UCSD-AML1 (cell line): ENCODE data around the gene SYCE3.
A peak's percentile ranks its signal among the peaks of the same experiment; 100 is the strongest.

Experiments used
- DNase-seq: peaks from one replicate; lab custom pipeline; 2025; ENCODE audit not compliant: unreplicated experiment; lab: John Stamatoyannopoulos, UW

Gene SYCE3

DNA sequence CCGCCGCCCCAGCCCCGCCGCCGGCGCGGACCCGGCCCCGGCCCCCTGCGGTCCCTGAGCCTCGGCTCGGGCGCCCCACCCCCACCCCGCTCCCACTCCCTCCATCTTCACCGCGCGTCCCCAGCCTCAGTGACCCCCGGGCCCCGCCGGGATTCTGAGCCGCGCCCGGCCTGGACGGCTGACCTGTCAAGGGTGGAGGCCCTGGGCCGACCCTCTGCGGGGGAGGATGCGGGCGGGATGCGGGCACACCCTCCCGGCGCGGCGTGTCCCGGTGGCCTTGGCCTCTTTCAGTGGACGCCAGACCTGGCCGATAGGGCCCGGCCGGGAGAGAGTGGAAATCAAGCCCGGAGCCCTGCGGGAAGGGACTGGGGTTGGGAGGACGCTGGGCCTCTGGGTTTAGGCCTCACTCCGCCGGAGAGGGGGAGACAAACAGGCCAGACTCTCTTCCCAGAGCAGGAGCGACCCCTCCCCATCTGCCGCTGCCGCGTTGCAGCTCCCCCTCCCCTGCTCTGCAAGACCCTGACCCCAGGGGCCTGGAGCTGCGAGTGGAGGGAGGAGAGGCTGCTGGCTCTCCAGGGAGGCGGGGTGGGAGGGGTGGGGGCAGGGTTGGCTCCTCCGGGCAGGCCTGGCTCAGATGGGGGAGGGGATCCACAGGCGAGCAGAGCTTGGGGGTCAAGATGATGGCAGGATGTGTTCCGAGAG lies 38.4 kb upstream of the SYCE3 start:
- DNase-seq, result no peak

DNA sequence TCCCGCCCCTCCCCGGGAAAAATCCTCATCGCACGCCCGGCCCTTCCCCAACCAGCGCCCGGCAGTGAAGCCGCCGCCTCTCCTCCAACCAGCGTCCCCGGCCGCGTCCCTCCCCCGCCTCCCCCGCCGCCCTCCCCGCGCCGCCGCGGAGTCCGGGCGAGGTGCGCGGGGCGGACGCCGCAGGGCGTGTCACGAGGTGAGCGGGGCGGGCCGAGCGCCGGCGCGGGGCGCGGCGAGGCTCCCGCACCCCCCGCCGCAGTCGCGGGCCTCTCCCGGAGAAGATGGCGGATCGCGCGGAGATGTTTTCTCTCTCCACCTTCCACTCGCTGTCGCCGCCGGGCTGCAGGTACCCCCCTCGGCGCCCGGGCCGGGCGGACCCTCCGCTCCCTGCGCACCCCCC lies 37.8 kb upstream of the SYCE3 start, which contains the start of gene MAPK8IP2:
MAPK8IP2 (plus strand) TSS at position 256 of the 400 bp plus-strand sequence; CDS start at position 282, 26 bp downstream.
- DNase-seq, result no peak

DNA sequence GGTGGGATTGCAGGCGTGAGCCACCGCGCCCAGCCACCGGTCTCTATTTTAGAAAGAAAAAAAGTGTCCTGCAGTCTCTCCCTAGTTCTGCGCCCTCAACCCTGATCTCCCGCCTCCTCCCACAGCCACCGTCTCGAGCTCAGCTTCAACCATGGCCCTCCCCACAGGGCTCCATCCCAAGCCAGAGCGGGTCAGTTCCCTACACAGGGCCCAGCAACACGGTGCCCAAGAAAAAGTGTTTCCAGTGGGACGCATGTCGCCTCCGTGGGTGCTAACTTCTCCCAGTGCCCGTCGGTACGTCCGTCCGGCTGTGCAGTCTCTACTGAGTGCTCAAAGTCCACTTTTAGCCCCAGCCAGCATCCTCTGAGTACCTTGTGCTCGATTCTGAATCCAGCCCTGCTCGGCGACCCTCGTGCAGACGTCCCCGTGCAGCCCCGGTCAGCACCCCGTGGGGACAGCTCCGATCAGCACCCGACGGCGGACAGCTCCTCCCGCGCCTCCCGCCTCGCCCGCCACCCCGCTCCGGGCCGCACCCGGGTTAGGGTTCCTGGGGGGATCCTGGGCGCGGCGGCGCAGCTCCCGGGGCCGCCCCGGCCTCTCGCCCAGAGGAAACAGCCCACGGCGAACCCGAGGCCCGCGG lies 37.2 kb upstream of the SYCE3 start:
- peak; percentile 48 for DNase-seq

DNA sequence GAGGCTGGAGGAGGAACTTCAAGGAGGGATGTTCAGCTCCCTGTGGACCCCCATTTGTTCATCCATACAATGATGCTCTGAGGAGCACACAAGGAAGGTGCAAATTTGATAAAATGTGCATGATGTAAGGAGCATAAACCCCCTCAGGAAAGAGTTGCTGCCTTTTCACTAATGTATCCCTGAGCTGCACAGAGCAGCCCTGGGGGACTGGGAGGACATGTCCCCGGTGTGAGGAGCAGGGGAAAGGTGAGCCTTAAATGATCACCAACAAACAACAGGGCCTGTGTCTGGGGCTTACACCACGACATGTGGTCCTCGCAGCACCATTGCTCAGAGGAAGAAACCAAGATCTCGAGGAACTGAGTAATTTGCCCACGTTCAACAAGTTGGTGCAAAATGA lies 34.4 kb upstream of the SYCE3 start:
- no peak for DNase-seq

DNA sequence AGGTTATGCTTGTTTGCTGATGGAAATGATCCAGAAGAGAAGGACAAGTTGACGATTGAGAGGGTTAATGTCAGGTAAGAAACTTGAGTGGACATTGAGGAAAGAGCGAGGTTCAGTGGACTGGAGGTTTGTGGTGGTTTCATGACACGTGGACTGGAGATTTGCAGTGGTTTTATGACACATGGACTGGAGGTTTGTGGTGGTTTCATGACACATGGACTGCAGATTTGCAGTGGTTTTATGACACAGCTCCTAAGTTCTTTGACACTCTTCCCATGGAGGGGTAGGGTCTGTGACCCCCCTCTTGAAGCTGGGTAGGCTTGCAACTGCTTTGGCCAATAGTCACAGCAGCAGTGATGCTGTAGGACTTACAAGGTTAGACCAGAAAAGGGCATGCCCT lies 32.5 kb upstream of the SYCE3 start:
- no peak for DNase-seq

DNA sequence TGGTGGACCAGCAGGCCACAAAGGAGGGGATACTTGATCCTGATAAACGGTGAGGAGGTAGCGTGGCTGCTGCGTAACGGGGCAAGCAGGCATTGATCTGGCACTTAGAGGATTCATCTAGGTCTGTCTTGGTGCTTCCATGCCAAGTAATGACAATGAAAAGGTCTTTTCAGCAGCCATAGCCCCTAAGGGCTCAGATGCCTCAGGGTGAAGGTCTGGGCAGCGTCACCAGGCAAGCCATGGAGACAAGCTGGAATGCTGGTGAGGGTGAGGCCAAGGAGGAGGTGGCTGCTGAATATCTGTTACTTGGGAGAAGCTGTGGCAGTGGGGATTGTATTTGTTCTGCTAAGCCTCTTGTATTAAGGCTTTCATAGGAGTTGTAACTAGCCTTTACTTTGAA lies 24.7 kb upstream of the SYCE3 start:
- DNase-seq, result no peak

DNA sequence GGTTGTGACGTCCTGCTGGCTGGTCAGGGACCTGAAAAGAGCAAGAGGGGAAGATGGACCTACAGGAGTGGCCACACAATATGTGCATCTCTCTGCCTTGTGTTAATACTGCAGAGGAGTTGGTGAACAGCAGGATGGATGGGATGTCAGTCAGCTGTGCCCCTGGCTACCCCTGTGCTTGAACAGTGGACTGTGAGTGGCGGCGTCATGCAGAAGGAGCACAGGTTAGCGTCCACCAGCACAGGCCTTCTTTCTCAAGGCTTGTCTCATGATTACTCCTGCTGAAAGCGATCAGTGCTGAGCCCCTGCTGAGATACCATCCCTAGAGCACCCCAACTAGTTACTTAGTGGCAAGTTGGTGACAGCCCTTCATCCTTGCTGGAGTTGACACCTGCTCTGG lies 23.7 kb upstream of the SYCE3 start:
- no peak for DNase-seq

DNA sequence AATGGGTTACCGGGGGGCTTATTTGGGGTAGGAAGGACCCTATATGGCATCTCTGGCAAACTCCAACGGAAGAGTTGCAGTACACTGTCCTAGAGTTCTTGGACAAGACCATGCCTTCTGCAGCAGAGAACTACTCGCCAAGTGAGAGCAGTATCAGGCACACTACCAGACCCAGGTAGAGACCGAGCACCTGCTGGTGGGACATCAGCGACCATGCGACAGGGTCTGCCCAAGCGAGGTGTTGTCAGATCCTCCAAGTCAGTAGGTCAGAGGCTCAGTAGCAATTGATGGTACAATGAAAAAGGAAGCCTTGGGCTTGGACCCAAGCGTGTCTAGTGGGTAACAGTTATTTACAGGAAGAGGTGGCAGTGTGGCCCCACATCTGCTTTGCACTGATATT lies 23.1 kb upstream of the SYCE3 start:
- DNase-seq, result no peak

DNA sequence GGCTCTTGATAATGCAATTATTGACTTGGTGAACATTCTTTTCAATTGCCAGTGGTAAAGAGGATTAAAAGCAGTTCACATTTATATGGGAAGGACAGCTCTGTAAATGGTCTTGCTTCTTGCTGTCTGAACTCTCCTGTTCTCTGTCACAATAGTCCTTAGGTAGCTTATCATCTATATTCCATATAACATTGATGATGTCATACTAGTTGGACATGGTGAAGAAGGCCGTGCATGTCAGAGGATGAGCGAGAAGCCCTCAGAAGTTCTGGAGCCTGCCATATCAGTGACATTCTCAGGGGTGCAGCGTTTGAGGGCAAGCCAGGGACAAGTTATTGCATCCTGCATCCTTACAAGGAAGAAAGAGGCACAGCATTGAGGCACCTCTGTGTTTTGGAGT lies 22.5 kb upstream of the SYCE3 start:
- no peak for DNase-seq

DNA sequence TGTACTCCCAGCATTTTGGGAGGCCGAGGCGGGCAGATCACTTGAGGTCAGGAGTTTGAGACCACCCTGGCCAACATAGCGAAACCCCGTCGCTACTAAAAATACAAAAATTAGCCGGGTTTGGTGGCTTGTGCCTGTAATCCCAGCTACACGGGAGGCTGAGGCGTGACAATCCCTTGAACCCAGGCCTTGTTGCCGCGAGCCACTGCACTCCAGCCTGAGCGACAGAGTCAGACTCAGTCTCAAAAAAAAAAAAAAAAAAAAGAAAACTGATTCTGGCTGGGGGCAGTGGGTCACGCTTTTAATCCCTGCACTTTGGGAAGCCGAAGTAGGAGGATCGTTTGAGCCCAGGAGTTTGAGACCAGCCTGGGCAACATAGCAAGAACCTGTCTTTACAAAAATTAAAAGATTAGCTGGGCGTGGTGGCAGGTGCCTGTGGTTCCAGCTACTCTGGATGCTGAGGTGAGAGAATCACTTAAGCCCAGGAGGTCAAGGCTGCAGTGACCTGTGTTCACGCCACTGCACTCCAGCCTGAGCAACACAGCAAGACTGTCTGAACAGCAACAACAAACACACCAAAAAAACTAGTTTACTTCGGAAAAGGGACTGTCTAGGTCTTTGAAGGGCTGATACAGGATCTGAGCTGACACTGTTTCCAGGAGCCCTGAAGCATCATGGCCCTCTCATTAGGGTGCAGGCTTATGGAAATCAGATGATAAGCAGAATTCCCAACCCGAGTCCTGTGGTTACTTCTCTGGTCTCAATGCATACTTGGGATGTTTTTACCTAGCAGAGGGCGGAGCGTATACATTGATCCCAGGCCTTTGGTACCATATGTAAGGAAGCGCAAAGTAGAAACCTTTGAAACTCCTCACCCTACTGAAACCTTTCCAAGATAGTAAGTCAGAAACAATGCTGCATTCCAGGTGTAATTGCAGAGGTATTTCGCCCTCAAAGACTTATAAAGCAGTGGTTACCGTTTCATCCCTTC lies 21.7 kb upstream of the SYCE3 start:
- DNase-seq, result no peak

DNA sequence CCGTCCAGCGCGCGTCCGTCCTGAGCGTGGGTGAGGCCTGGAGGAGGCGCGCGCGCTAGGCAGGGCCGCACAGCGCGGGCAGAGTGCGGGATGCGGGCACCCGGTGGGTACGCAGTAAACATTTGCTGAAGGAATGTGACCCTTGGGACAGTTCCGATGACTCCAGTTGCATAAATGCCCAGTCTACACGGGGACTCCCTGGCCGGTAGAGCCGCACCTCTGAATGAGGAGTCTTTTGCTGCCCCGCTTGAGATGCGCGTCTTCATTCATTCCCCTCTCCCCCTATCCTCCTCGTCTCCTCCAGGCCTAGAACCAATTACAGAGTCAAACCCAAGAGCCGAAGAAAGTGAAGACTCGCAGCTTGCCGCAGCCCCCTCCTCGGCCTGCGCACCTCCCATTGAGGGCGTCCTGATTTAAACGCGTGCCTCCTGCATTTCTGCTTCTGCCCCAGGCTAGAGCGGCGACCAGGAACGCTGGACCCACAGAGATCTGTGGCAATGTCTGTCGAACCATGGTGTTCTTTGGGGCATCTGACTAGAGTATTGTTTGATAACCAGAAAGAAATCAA lies 20.7 kb upstream of the SYCE3 start:
- DNase-seq, result no peak

DNA sequence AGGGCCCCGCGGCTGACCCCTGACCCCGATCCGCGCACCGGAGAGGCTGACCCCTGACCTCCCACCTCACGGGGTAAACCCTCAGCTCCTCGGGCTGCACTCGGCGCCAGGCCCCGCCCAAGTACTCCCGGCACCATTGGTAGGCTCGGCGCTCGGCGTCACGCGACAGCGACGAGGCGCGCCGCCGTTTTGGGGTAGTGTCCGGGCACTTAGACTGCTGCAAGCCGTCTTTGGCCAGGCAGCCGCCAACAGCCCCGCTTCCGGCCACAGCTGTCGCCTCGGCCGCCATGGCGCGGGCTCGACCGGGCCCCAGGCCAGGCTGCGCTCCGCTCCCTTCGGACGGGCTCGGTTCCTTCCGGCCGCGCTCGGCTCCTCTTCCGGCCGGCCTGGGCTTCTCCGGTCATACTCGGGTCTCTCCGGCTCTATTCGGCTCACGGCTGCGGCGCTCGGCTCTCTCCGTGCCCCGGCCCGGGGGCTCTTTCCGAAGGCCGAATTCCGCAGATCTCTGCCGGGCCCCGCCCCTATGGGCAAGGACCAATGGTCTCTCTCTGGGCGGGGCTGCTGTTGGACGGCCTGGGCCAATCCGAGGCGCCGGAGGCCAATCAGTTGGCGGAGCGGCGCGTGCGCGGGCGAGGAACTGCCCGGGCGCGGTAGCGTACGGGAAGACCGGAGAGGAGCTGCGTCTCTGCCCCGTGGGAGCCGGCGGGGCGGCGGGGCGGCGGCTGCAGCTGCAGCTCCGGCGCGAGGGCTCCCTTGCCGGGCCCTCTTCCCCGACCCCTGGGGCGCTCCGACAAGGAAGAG lies 20.0 kb upstream of the SYCE3 start, which contains the start of gene CHKB:
CHKB (minus strand) TSS at position 357 of the 801 bp plus-strand sequence; CDS start at position 289, 68 bp downstream.
- DNase-seq, result peak; percentile 99

DNA sequence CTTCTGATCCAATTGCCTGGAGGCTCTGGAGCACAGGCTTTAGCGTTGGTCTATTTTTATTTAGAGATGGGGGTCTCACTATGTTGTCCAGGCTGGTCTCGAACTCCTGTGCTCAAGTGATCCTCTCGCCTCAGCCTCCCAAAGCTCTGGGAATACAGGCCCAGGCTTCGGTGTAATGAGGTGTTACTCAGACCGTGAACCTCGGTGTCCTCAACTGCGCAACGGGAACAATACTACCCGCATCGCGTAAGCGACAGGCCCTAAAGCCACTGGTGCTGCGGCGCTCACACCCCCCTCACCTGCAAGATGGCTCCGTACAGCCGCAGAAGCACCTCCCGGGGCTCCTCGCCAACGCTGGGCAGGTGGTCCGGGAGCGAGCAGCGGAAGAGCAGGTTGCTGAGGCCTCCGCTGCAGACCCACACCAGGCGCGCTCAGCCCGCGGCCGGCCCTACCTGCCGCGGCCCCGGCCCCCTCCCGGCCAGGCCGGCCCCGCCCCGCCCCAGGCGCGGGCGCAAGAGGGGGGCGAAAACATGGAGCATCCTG lies 19.3 kb upstream of the SYCE3 start:
- DNase-seq, result no peak

DNA sequence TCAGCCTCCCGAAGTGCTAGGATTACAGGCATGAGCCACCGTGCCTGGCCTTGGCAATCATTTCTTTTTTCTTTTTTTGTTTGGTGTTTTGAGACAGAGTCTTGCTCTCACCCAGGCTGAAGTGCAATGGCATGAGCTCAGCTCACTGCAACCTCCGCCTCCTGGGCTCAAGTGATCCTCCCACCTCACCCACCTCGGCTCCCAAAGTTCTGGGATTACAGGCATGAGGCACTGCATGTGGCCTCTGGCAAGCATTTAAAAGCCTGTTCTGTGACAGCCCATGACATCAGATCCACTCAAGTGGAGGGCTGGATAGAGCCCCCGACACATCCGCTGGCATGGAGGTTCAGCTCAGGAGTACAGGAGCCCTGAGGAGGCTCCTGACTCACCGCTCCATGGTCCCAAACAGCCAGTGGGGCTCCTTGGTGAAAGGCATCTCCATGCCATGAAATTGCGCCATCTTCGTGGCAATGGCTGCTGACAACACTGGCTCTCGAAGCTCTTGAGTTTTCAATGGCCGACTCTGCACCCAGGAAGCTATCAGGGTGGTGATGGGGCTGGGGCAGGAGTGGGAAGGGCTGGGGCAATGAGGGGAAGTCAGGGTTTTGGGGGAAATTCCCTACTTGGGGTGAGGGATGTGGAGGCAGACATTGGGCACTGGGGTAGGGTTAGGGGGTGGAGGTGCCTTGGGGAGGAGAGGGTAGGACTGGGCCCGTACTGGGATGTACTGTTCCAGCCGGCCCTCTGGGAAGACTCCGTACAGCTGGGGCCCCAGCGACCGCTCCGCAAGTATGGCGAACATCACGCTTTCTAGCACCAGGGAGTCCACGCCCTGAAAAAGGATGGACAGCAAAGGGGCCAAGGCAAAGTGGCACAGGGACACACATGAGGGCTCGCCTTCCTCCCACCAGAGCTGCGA lies 18.6 kb upstream of the SYCE3 start:
- no peak for DNase-seq

DNA sequence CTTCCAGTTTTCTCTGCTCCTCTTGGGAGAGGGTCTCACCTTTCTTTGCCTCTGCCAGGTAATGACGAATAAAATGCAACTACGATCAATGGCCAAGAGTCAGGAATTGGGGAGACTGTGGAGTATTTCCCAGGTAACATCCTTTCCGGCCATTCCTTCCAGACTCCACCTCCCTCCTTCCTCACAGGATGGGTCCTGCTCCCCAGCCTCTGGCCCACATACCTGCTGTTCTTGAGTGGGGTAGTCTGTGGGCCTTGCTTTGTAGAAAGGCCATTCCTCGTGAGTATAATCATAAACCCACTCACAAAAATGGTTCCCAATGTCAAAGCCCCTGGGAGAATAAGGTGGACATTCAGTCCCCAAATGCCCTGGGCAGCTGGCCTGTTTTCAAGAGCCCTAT lies 17.0 kb upstream of the SYCE3 start:
- DNase-seq, result no peak

DNA sequence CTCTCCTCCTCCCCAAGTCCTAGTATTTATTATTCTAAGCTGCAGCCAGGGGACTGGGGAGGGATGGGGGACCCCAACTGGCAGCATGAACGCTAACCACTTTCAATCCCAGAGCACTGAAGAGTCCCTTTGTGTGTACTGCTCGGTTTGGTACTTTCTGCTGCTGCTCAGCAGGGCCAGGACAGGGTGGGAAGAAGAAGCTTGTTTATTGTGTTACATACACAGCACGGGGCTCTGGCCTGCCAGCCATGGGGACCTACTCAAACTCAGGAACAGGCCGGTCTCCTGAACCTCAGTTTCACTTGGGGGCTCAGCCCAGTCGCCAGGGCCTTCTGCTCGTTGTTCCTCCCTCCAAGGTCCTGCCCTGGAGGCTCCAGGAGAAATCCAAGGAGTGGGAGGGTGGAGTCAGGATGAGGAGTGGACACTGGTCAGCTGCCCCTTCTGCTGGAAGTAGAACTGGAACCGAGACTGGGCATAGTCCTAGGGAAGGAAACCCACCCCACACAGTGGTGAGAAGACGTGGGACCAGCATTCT lies 16.1 kb upstream of the SYCE3 start:
- no peak for DNase-seq

DNA sequence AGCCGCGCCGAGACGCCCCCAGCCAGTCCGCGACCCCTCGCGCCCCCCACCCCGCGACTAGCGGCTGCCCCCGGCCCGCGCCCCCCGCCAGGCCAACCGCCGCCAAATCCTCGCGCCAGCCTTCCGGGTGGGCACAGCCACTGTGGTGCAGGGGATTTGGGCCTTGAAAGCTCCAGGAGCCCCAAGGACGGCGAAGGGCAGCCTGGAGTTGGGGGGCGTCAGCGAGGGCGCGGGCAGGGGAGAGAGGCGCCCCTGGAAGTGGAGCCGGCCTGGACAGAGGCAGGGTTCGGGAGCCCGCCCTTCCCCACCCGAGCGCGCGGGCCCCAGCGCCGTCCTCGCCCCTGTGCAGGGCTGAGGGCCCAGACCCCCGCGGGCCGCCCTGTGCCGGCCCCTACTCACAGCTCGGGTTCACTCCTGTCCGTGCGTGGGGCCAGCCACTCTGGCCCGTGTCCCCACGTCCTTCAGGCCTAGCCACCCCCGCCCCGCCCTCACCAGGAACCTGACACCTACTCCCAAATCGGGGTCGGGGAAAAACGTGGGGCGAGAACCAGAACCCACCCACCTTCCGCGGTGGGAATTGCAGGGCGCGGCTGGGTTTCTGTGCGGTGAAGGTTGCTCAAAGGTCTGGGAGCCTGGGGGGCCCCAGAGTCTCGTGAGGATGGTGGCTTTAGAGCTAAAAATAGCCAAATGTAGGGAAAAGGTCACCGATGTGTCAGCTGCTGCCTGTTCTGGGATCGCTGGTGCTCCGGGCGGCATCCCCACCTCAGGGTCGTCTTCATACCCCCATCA lies 15.5 kb upstream of the SYCE3 start, which contains the start of gene CPT1B:
CPT1B (minus strand) TSS at position 441 of the 789 bp plus-strand sequence. CDS start 512 bp downstream, outside the sequence.
- DNase-seq, result no peak

DNA sequence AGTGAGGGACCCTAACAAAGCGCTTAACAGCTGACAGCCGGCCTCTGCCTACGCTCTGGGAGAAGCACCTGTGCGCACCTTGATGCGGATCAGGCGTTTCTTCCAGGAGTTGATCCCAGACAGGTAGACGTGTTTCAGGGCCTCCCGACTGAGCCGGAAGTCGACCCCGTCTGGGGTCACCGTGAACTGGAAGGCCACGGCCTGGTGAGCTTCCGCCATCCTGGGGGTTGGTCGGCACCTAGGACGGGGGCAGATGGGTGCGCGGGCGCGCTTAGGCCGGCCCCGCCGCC lies 14.9 kb upstream of the SYCE3 start:
- no peak for DNase-seq
